ENCODE measurements around the gene AMMECR1L. TPM values are rescaled to one million over a fixed set of nuclear protein-coding genes. Genes with fewer than 3 reads are reported as not detected.
A peak's percentile ranks its signal among the peaks of the same experiment; 100 is the strongest.
"Not testable (repeated sequence)": the region's sequence is repeated elsewhere in the genome, so short reads cannot be mapped to it uniquely, and the experiment has no call there.

The AMMECR1L gene
- total RNA-seq, 1 experiment from 2014 or later = 10.5 TPM

- DNase-seq (ENCODE audit: low read depth) = no peak
Measured at GRCh38 chr2:127887082-127887775, 1.5 kb upstream of the AMMECR1L start.

- DNase-seq (ENCODE audit: low read depth) = not testable (repeated sequence)
Measured at GRCh38 chr2:127886593-127886935, 808 bp upstream of the AMMECR1L start.

- DNase-seq (ENCODE audit: low read depth) = peak; percentile 22
Measured at GRCh38 chr2:127884861-127885740, 655 bp downstream of the AMMECR1L start.

GRCh38 chr2:127884436-127884835, 1.3 kb downstream of the AMMECR1L start:
- no peak for DNase-seq (ENCODE audit: low read depth)

GRCh38 chr2:127879899-127880298, 5.9 kb downstream of the AMMECR1L start:
- DNase-seq (ENCODE audit: low read depth) = no peak

- peak; percentile 68 for DNase-seq (ENCODE audit: low read depth)
Measured at GRCh38 chr2:127877626-127878025, 8.1 kb downstream of the AMMECR1L start.

GRCh38 chr2:127877136-127877535, 8.6 kb downstream of the AMMECR1L start:
- DNase-seq (ENCODE audit: low read depth) = no peak

GRCh38 chr2:127874378-127875269, 11.1 kb downstream of the AMMECR1L start:
- DNase-seq (ENCODE audit: low read depth) = no peak

- no peak for DNase-seq (ENCODE audit: low read depth)
Measured at GRCh38 chr2:127873707-127874303, 12.0 kb downstream of the AMMECR1L start.

- no peak for DNase-seq (ENCODE audit: low read depth)
Measured at GRCh38 chr2:127872354-127872753, 13.4 kb downstream of the AMMECR1L start.

- no peak for DNase-seq (ENCODE audit: low read depth)
Measured at GRCh38 chr2:127865926-127866325, 19.8 kb downstream of the AMMECR1L start.

GRCh38 chr2:127864877-127865276, 20.9 kb downstream of the AMMECR1L start:
- no peak for DNase-seq (ENCODE audit: low read depth)

- no peak for DNase-seq (ENCODE audit: low read depth)
Measured at GRCh38 chr2:127862228-127862627, 23.5 kb downstream of the AMMECR1L start.

- DNase-seq (ENCODE audit: low read depth) = no peak
Measured at GRCh38 chr2:127860130-127860529, 25.6 kb downstream of the AMMECR1L start.

- no peak for DNase-seq (ENCODE audit: low read depth)
Measured at GRCh38 chr2:127859712-127860085, 26.1 kb downstream of the AMMECR1L start.

- DNase-seq (ENCODE audit: low read depth) = peak; percentile 28
Measured at GRCh38 chr2:127857265-127857808, 28.4 kb downstream of the AMMECR1L start.

- DNase-seq (ENCODE audit: low read depth) = no peak
Measured at GRCh38 chr2:127853671-127854070, 32.1 kb downstream of the AMMECR1L start.

GRCh38 chr2:127852388-127852787, 33.4 kb downstream of the AMMECR1L start:
- no peak for DNase-seq (ENCODE audit: low read depth)

GRCh38 chr2:127847931-127848330, 37.8 kb downstream of the AMMECR1L start:
- DNase-seq (ENCODE audit: low read depth) = no peak

GRCh38 chr2:127844973-127845372, 40.8 kb downstream of the AMMECR1L start:
- no peak for DNase-seq (ENCODE audit: low read depth)

GRCh38 chr2:127843677-127844076, 42.1 kb downstream of the AMMECR1L start:
- DNase-seq (ENCODE audit: low read depth) = no peak

Data from M059J (cell line).